ENCODE data around the gene TCEAL1.

Gene TCEAL1

DNA sequence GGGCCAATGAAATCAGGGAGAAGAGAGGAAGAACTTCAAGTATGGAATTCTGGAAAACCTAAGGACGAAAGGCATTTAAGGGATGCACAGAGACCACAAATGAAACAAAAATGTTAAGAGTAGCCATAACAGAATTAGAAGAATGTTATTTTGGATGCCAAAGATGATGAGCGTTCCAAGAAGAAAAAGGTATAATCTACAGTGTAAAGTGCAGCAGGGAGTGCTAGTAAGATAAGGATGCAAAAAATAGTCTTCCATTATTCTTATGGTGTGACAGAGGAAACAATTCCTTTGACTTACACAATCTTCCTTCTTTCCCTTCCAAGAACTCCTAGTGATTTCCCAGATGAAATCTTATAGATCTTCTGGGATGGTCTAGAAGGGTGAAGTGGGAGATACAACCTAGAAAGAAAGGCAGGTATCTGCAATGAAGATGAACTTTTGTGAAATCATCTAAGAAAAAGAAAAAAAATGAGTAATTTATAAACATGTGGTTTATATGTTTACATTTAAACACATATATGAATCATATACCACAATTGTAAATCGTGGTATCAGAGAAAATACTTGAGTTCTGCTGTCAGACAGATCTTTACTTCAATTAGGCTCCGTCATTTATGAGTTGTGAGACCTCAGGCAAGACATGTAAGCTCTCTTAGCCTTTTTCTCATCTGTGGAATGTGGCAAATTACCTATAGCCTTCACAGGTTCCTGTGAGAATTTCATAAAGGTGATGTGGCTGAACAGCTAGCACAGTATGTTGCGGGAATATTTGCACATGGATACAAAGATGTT, 49.6 kb downstream of the TCEAL1 start:
- no peak for DNase-seq

Data from hypothalamus (tissue), 51 donors.